ENCODE measurements around the gene ARFIP2. TPM values are rescaled to one million over a fixed set of nuclear protein-coding genes. Genes with fewer than 3 reads are reported as not detected.

ARFIP2 gene
- polyA plus RNA-seq, 1 of the 3 experiments (the other 2 are of a cell fraction): 128 TPM

- H4K20me1 ChIP-seq (ENCODE audit: insufficient read depth): no peaks in the 10 kb centered on the region
- H3K36me3 ChIP-seq (replicated peaks in 1 of 2; ENCODE audit: control insufficient read depth in 1 of 2, insufficient read depth in 2 of 2, low read length in 1 of 2): peaks cover 13 to 33% of the 10 kb centered on the region in 2 experiments
- H3K27me3 ChIP-seq (ENCODE audit: insufficient read depth): no peaks in the 10 kb centered on the region
- no peaks in the 10 kb centered on the region for H3K9me2 ChIP-seq
- H3K4me1 ChIP-seq (ENCODE audit: control insufficient read depth in 1 of 2, insufficient read depth in 2 of 2, low read depth in 1 of 2, low read length in 1 of 2): peaks cover 12 to 25% of the 10 kb centered on the region in 2 experiments; a peak in 1 of 4 replicates
- no peak overlapping the region for H3K4me3 ChIP-seq (ENCODE audit: low read depth in 2 of 2, low read length in 1 of 2)
- POLR2A ChIA-PET: interaction anchor here (0.5 kb wide), 1 partner anchor 34 kb away, joined by 4 read pairs; no protein-coding TSS in a partner anchor
- TF ChIP-seq FOSL2 (IDR thresholded peaks at IDR 0.05; ENCODE audit: borderline replicate concordance, low read depth) (no peak), MEF2A (IDR thresholded peaks at IDR 0.05; ENCODE audit: borderline replicate concordance, low read depth) (no peak), YY1 (IDR thresholded peaks at IDR 0.05; ENCODE audit: low read depth) (no peak), FOXJ3 (CRISPR knock-in tag; IDR thresholded peaks at IDR 0.05) (no peak), EZH2phosphoT487 (IDR thresholded peaks at IDR 0.05; ENCODE audit: borderline replicate concordance, low read depth) (no peak), CHD2 (IDR thresholded peaks at IDR 0.05; ENCODE audit: low read length, partially characterized antibody) (no peak), GATA2 (CRISPR knock-in tag; IDR thresholded peaks at IDR 0.05) (no peak), GABPA (IDR thresholded peaks at IDR 0.05; ENCODE audit: low read depth) (no peak), RAD21 (IDR thresholded peaks at IDR 0.05; ENCODE audit: low read length) (no peak), TEAD4 (IDR thresholded peaks at IDR 0.05; ENCODE audit: borderline replicate concordance, insufficient read depth) (no peak), TAF1 (IDR thresholded peaks at IDR 0.05; ENCODE audit: borderline replicate concordance, low read depth, low read length) (no peak), JUND (IDR thresholded peaks at IDR 0.05) (no peak), ELF1 (IDR thresholded peaks at IDR 0.05) (no peak), POLR2AphosphoS5 (IDR thresholded peaks at IDR 0.05; ENCODE audit: low read depth, low read length) (no peak), RCOR1 (IDR thresholded peaks at IDR 0.05; ENCODE audit: low read length) (no peak), EP300 (IDR thresholded peaks at IDR 0.05; ENCODE audit: borderline replicate concordance in 1 of 2, low read depth in 1 of 2, low read length in 1 of 2) (no peak)
- TF ChIP-seq, protein P1, sequence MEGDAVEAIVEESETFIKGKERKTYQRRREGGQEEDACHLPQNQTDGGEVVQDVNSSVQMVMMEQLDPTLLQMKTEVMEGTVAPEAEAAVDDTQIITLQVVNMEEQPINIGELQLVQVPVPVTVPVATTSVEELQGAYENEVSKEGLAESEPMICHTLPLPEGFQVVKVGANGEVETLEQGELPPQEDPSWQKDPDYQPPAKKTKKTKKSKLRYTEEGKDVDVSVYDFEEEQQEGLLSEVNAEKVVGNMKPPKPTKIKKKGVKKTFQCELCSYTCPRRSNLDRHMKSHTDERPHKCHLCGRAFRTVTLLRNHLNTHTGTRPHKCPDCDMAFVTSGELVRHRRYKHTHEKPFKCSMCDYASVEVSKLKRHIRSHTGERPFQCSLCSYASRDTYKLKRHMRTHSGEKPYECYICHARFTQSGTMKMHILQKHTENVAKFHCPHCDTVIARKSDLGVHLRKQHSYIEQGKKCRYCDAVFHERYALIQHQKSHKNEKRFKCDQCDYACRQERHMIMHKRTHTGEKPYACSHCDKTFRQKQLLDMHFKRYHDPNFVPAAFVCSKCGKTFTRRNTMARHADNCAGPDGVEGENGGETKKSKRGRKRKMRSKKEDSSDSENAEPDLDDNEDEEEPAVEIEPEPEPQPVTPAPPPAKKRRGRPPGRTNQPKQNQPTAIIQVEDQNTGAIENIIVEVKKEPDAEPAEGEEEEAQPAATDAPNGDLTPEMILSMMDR (IDR thresholded peaks at IDR 0.05): no peak
- TF ChIP-seq, protein P2, sequence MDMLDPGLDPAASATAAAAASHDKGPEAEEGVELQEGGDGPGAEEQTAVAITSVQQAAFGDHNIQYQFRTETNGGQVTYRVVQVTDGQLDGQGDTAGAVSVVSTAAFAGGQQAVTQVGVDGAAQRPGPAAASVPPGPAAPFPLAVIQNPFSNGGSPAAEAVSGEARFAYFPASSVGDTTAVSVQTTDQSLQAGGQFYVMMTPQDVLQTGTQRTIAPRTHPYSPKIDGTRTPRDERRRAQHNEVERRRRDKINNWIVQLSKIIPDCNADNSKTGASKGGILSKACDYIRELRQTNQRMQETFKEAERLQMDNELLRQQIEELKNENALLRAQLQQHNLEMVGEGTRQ (IDR thresholded peaks at IDR 0.05; ENCODE audit: borderline replicate concordance, low read depth, low read length): no peak
- peaks cover 44% of the 10 kb centered on the region for H3K79me2 ChIP-seq (ENCODE audit: insufficient read depth)
- H3K9ac ChIP-seq: no peak overlapping the region
- no peak for DNase-seq
- peaks cover 22% of the 10 kb centered on the region for H3F3A ChIP-seq (replicated peaks; ENCODE audit: insufficient read depth)
- no peaks in the 10 kb centered on the region for H3K9me3 ChIP-seq
- no peak overlapping the region for H2AFZ ChIP-seq (ENCODE audit: low read depth)
- H3K4me2 ChIP-seq: no peak overlapping the region
- 95% methylated on average over 5 of the region's 5 CpGs for whole genome bisulfite sequencing (ENCODE audit: low lambda C conversion rate)
- no peak overlapping the region for H3K27ac ChIP-seq (ENCODE audit: low read depth in 2 of 2, low read length in 1 of 2)
- CTCF ChIA-PET: interaction anchor here (1.0 to 1.9 kb wide), 3 partner anchors 33 to 207 kb away, joined by 3 to 6 read pairs (median 4); partner anchors contain the start of gene MRPL17
Measured at GRCh38 chr11:6475936-6476335, 5.2 kb downstream of the ARFIP2 start.
